NB4 (cell line): ENCODE results near the gene HDGF.

Source experiments
- CTCF ChIP-seq: IDR thresholded peaks from one replicate; pipeline ENCODE4 v1.5.1; 2012; ENCODE audit warnings: low read depth, low read length
- MYC ChIP-seq: IDR thresholded peaks from 2 replicates; pipeline ENCODE4 v1.6.1; 2011; ENCODE audit warnings: low read depth, low read length
- POLR2A ChIP-seq: IDR thresholded peaks from 2 replicates; pipeline ENCODE4 v1.6.1; 2011; ENCODE audit warnings: mild to moderate bottlenecking; ENCODE audit not compliant: insufficient read length; ENCODE audit errors: extremely low read depth

- TF ChIP-seq CTCF, result no peak
- TF ChIP-seq POLR2A, result peak; percentile 38
- TF ChIP-seq MYC, result peak; percentile 24; the same call in 1 of the 2 replicates
Measured at GRCh38 chr1:156727926-156728598, 23.4 kb downstream of the HDGF start, which contains the start of gene METTL25B.
